ENCODE data around the gene CAB39L.
"Not testable (repeated sequence)": the region's sequence is repeated elsewhere in the genome, so short reads cannot be mapped to it uniquely, and the experiment has no call there.

DNA sequence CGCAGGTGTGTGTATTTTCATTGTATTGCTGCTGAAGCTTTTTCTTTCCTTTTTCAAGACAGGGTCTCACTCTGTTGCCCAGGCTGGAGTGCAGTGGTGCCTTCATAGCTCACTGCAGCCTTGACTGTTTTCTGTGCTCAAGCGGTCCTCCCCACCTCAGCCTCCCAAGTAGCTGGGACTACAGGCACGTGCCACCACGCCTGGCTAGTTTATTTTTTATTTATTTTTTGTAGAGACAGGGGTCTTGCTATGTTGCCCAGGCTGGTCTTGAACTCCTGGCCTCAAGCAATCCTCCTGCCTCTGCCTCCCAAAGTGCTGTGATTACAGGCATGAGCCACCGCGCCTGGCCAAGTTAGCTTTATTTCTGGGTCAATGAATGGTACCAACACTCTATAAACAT is 149.1 kb downstream of the CAB39L start:
- not testable (repeated sequence) for TF ChIP-seq CTCF (optimal IDR thresholded peaks at IDR 0.05 in 1 of 3, IDR thresholded peaks at IDR 0.05 in 1 of 3, conservative IDR thresholded peaks at IDR 0.05 in 1 of 3; ENCODE audit: extremely low read depth in 1 of 3, insufficient read depth in 2 of 3, low read length in 3 of 3); EZH2 (IDR thresholded peaks at IDR 0.05; ENCODE audit: low read length)

Measured in keratinocyte (primary cell).